GM10248 (cell line): ENCODE measurements around the gene REL.

ENCODE experiments used
- CTCF ChIA-PET: fragments of 300-600 bp; sonication (Branson Sonifier 250); formaldehyde crosslinking; extraction: SDS; loops from one replicate; lab custom pipeline; 2021; ENCODE audit warnings: antibody characterized with exemption; lab: Yijun Ruan, JAX
- POLR2A ChIA-PET: fragments of 350-650 bp; sonication (Branson Sonifier 250); formaldehyde crosslinking; extraction: SDS; loops from one replicate; lab custom pipeline; 2020; ENCODE audit warnings: antibody characterized with exemption; lab: Yijun Ruan, JAX
- DNase-seq: peaks from one replicate; pipeline ENCODE4 v3.0.0; 2012; ENCODE audit errors: extremely low spot score
- CTCF ChIP-seq: IDR thresholded peaks from 2 replicates; pipeline ENCODE4 v1.5.1; 2012; ENCODE audit warnings: mild to moderate bottlenecking, low read depth; ENCODE audit errors: extremely low read depth, missing control alignments, control extremely low read depth

REL gene

GRCh38 chr2:60962528-60962927, 81.2 kb downstream of the REL start:
- POLR2A ChIA-PET: no interaction called here
- TF ChIP-seq CTCF: no peak
- CTCF ChIA-PET: no interaction called here
- no peak for DNase-seq

- no peak for TF ChIP-seq CTCF
- POLR2A ChIA-PET: no interaction called here
- no peak for DNase-seq
- CTCF ChIA-PET: interaction anchor here (1.0 to 2.6 kb wide), 4 partner anchors 9 to 36 kb away, joined by 3 to 14 read pairs (median 4); no protein-coding TSS in a partner anchor
Measured at GRCh38 chr2:60963190-60963589, 81.8 kb downstream of the REL start.

- CTCF ChIA-PET: interaction anchor here (0.9 to 2.7 kb wide), 9 partner anchors 10 to 49 kb away, joined by 3 to 14 read pairs (median 4); no protein-coding TSS in a partner anchor
- POLR2A ChIA-PET: no interaction called here
- no peak for DNase-seq
- TF ChIP-seq CTCF: no peak
Measured at GRCh38 chr2:60964651-60965498, 83.5 kb downstream of the REL start.

GRCh38 chr2:60965499-60965785, 84.1 kb downstream of the REL start:
- CTCF ChIA-PET: interaction anchor here (1.0 to 2.7 kb wide), 6 partner anchors 11 to 50 kb away, joined by 3 to 14 read pairs (median 6); no protein-coding TSS in a partner anchor
- TF ChIP-seq CTCF: no peak
- POLR2A ChIA-PET: no interaction called here
- no peak for DNase-seq

GRCh38 chr2:60966507-60967405, 85.4 kb downstream of the REL start:
- TF ChIP-seq CTCF: no peak
- DNase-seq: no peak
- ChIA-PET CTCF (interaction anchor here (0.9 to 2.7 kb wide), 9 partner anchors 8 to 86 kb away, joined by 3 to 9 read pairs (median 4); partner anchors contain the start of gene REL), POLR2A (no interaction called here)
